SK-N-SH (cell line): Measurements from ENCODE around the gene TTC7B. TPM values are rescaled to one million over a fixed set of nuclear protein-coding genes. Genes with fewer than 3 reads are reported as not detected.

Source experiments
- CTCF ChIA-PET: fragments of 300-600, 350-600 bp; formaldehyde crosslinking; extraction: SDS; loops from one replicate; lab custom pipeline; 2021; lab: Yijun Ruan, JAX
- POLR2A ChIA-PET: fragments of 350-600 bp; sonication (Branson Sonifier 250); formaldehyde crosslinking; extraction: SDS; loops from one replicate; lab custom pipeline; 2020; ENCODE audit warnings: antibody characterized with exemption, inconsistent platforms; lab: Yijun Ruan, JAX
- DNase-seq: peaks from one replicate; pipeline ENCODE4 v3.0.0; 2012
- H2AFZ ChIP-seq: fragments of 200-600 bp; sonication (generic); 2 replicates; pipeline ENCODE4 v1.8.1; 2016; ENCODE audit warnings: antibody characterized with exemption, mild to moderate bottlenecking, low read depth
- H3F3A ChIP-seq: fragments of 200-600 bp; sonication (generic); replicated peaks from 2 replicates; pipeline ENCODE3; 2016; ENCODE audit warnings: antibody characterized with exemption, mild to moderate bottlenecking; ENCODE audit not compliant: insufficient read depth
- H3K27ac ChIP-seq, 2 experiments: fragments of 200-500 bp in 1 of 2; fragments of 200-600 bp in 1 of 2; sonication (Bioruptor generic) in 1 of 2; sonication (generic), shearing (Covaris generic) in 1 of 2; 2 replicates each; pipeline versions ENCODE4 v1.5.1 to v1.6.1; 2014 to 2016; ENCODE audit warnings: low read depth in 2 of 2, inconsistent platforms in 1 of 2, low read length in 1 of 2, mild to moderate bottlenecking in 1 of 2, mixed read lengths in 1 of 2
- H3K27me3 ChIP-seq: fragments of 200-600 bp; sonication (generic), shearing (Covaris generic); 2 replicates; pipeline ENCODE4 v1.6.1; 2016; ENCODE audit warnings: mixed run types; ENCODE audit not compliant: insufficient read depth
- H3K36me3 ChIP-seq, 2 experiments: fragments of 200-500 bp in 1 of 2; fragments of 200-600 bp in 1 of 2; sonication (Bioruptor generic) in 1 of 2; sonication (generic) in 1 of 2; replicated peaks in 1 of 2; 2 replicates each; pipeline versions ENCODE3 to v1.5.1; 2014 to 2016; ENCODE audit warnings: low read length in 1 of 2, mild to moderate bottlenecking in 1 of 2; ENCODE audit not compliant: insufficient read depth in 2 of 2, control insufficient read depth in 1 of 2
- H3K4me1 ChIP-seq, 2 experiments: fragments of 200-500 bp in 1 of 2; fragments of 200-600 bp in 1 of 2; sonication (Bioruptor generic) in 1 of 2; sonication (generic), shearing (Covaris generic) in 1 of 2; 2 replicates each; pipeline versions ENCODE4 v1.5.1 to v1.6.1; 2014 to 2016; ENCODE audit warnings: low read depth in 1 of 2, low read length in 1 of 2, mixed run types in 1 of 2; ENCODE audit not compliant: insufficient read depth in 2 of 2, control insufficient read depth in 1 of 2
- H3K4me2 ChIP-seq: fragments of 200-600 bp; sonication (generic), shearing (Covaris generic); 2 replicates; pipeline ENCODE4 v1.6.1; 2017; ENCODE audit warnings: mixed run types
- H3K4me3 ChIP-seq, 2 experiments: fragments of 200-500 bp in 1 of 2; fragments of 200-600 bp in 1 of 2; sonication (Bioruptor generic) in 1 of 2; sonication (generic), shearing (Covaris generic) in 1 of 2; 2 replicates each; pipeline versions ENCODE4 v1.5.1 to v1.8.1; 2014 to 2016; ENCODE audit warnings: low read depth in 2 of 2, inconsistent platforms in 1 of 2, low read length in 1 of 2, mild to moderate bottlenecking in 1 of 2, mixed read lengths in 1 of 2, moderate library complexity in 1 of 2
- H3K79me2 ChIP-seq: fragments of 200-600 bp; sonication (generic); 2 replicates; pipeline ENCODE4 v1.8.1; 2017; ENCODE audit warnings: mild to moderate bottlenecking; ENCODE audit not compliant: insufficient read depth
- H3K9ac ChIP-seq: fragments of 200-600 bp; sonication (generic); 2 replicates; pipeline ENCODE4 v1.6.1; 2017; ENCODE audit warnings: mixed run types
- H3K9me2 ChIP-seq: fragments of 200-600 bp; sonication (generic); 2 replicates; pipeline ENCODE4 v1.6.1; 2017; ENCODE audit warnings: mixed run types
- H3K9me3 ChIP-seq: fragments of 200-600 bp; sonication (generic); 2 replicates; pipeline ENCODE4 v1.6.1; 2017; ENCODE audit warnings: mixed run types, mild to moderate bottlenecking, moderate library complexity
- H4K20me1 ChIP-seq: fragments of 200-600 bp; sonication (generic); 2 replicates; pipeline ENCODE4 v1.6.1; 2017; ENCODE audit warnings: mild to moderate bottlenecking, mixed run types; ENCODE audit not compliant: insufficient read depth
- CHD2 ChIP-seq: fragments of 150-350 bp; IDR thresholded peaks from 2 replicates; pipeline ENCODE4 v1.6.1; 2018; ENCODE audit warnings: low read length; ENCODE audit not compliant: partially characterized antibody
- EP300 ChIP-seq, 2 experiments: IDR thresholded peaks; 2 replicates each; pipeline versions ENCODE4 v1.4.0 to v1.6.1; 2012; ENCODE audit warnings: borderline replicate concordance in 1 of 2, low read depth in 1 of 2, low read length in 1 of 2
- FOSL2 ChIP-seq: IDR thresholded peaks from 2 replicates; pipeline ENCODE4 v1.4.0; 2012; ENCODE audit warnings: low read depth, mild to moderate bottlenecking, moderate library complexity, borderline replicate concordance
- FOXM1 ChIP-seq: IDR thresholded peaks from 2 replicates; pipeline ENCODE4 v1.4.0; 2012; ENCODE audit warnings: low read depth, mild to moderate bottlenecking
- GABPA ChIP-seq: IDR thresholded peaks from 2 replicates; pipeline ENCODE4 v1.4.0; 2012; ENCODE audit warnings: low read depth, mild to moderate bottlenecking
- GATA2 ChIP-seq: sonication (generic); formaldehyde crosslinking; IDR thresholded peaks from 2 replicates; pipeline ENCODE4 v1.5.0; 2020; ENCODE audit warnings: mild to moderate bottlenecking, missing genetic modification reagents
- JUND ChIP-seq: IDR thresholded peaks from 2 replicates; pipeline ENCODE4 v1.4.0; 2012
- MXI1 ChIP-seq: IDR thresholded peaks from 2 replicates; pipeline ENCODE4 v1.6.1; 2012; ENCODE audit warnings: mild to moderate bottlenecking, low read depth, low read length, improper control_type of control experiment
- RAD21 ChIP-seq: IDR thresholded peaks from 2 replicates; pipeline ENCODE4 v1.6.1; 2012; ENCODE audit warnings: mild to moderate bottlenecking, low read length
- RCOR1 ChIP-seq: fragments of 150-350 bp; IDR thresholded peaks from 2 replicates; pipeline ENCODE4 v1.6.1; 2017; ENCODE audit warnings: antibody characterized with exemption, low read length
- RFX5 ChIP-seq: IDR thresholded peaks from 2 replicates; pipeline ENCODE4 v1.6.1; 2012; ENCODE audit warnings: mild to moderate bottlenecking, improper control_type of control experiment, low read length
- SIN3A ChIP-seq: IDR thresholded peaks from 2 replicates; pipeline ENCODE4 v1.6.1; 2012; ENCODE audit warnings: low read depth, mild to moderate bottlenecking, low read length, moderate library complexity, borderline replicate concordance
- TAF1 ChIP-seq: IDR thresholded peaks from 2 replicates; pipeline ENCODE4 v1.6.1; 2012; ENCODE audit warnings: low read depth, mild to moderate bottlenecking, low read length, moderate library complexity, borderline replicate concordance
- TCF12 ChIP-seq: IDR thresholded peaks from 2 replicates; pipeline ENCODE4 v1.4.0; 2012
- YY1 ChIP-seq: IDR thresholded peaks from 2 replicates; pipeline ENCODE4 v1.4.0; 2012; ENCODE audit warnings: low read depth, mild to moderate bottlenecking
- WGBS: methylation state at CpG from one replicate; pipeline ENCODE4 v1.1.6; 2017; ENCODE audit warnings: low lambda C conversion rate; 5-methylcytosine and 5-hydroxymethylcytosine counted together
- polyA plus RNA-seq, 3 experiments: library from polyadenylated mRNA; depleted of rRNA; stranded (reverse); fragments of >200 nt; gene quantifications; 2 replicates each; pipeline ENCODE4 v1.2.3, GENCODE V29; 2012
- TF ChIP-seq, protein P1 (sequence below): IDR thresholded peaks from 2 replicates; pipeline ENCODE4 v1.4.0; 2012; ENCODE audit warnings: low read depth, borderline replicate concordance
- TF ChIP-seq, protein P2 (sequence below): IDR thresholded peaks from 2 replicates; pipeline ENCODE4 v1.6.1; 2012; ENCODE audit warnings: mild to moderate bottlenecking, low read depth, low read length, moderate library complexity
- TF ChIP-seq, protein P3 (sequence below): fragments of 200-600 bp; sonication (generic); IDR thresholded peaks from 2 replicates; pipeline ENCODE4 v1.6.1; 2017; ENCODE audit warnings: antibody characterized with exemption, mild to moderate bottlenecking, moderate library complexity
- TF ChIP-seq, protein P4 (sequence below): fragments of 150-350 bp; IDR thresholded peaks from 2 replicates; pipeline ENCODE4 v1.6.1; 2016; ENCODE audit warnings: mild to moderate bottlenecking, low read depth, low read length

TTC7B gene
- polyA plus RNA-seq, 1 of the 3 experiments (the other 2 are of a cell fraction) = 43.1 TPM

DNA sequence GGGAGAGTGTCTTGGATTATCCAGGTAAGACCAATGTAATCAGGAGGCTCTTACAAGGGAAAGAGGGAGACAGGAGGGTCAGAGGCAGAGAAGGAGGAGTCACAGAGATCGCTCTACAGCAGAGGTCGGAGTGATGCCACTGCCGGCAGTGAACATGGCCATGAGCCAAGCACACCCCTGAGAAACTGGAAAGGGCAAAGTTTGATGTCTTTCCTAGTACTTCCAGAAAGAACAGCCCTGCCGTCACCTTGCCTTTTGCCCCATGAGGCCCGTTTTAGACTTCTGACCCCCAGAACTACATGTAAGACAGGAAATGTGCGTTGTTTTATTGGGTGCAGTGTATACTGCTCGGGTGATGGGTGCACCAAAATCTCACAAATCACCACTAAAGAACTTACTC lies 285.7 kb downstream of the TTC7B start:
- no peaks in the 10 kb centered on the region for H3F3A ChIP-seq
- ChIA-PET CTCF (interaction anchor here (1.4 kb wide), 1 partner anchor 229 kb away, joined by 3 read pairs; no protein-coding TSS in a partner anchor), POLR2A (no interaction called here)
- no peaks in the 10 kb centered on the region for H3K27me3 ChIP-seq
- no peak for DNase-seq
- H2AFZ ChIP-seq = no peak overlapping the region
- H3K9me2 ChIP-seq = no peaks in the 10 kb centered on the region
- no peaks in the 10 kb centered on the region for H3K9me3 ChIP-seq
- no peaks in the 10 kb centered on the region for H3K36me3 ChIP-seq
- peaks cover 0 to 3% of the 10 kb centered on the region in 2 experiments; a peak in 1 of 4 replicates for H3K4me1 ChIP-seq
- H3K4me3 ChIP-seq = no peak overlapping the region
- no peak for TF ChIP-seq RCOR1
- TF ChIP-seq CHD2 = no peak
- TF ChIP-seq GABPA = no peak
- no peak for TF ChIP-seq EP300 (IDR thresholded peaks at IDR 0.05; ENCODE audit: borderline replicate concordance in 1 of 2, low read depth in 1 of 2, low read length in 1 of 2)
- TF ChIP-seq FOSL2 = no peak
- no peak for TF ChIP-seq RAD21
- no peak for TF ChIP-seq SIN3A
- no peak for TF ChIP-seq TCF12
- TF ChIP-seq MXI1 = no peak
- TF ChIP-seq, protein P1, sequence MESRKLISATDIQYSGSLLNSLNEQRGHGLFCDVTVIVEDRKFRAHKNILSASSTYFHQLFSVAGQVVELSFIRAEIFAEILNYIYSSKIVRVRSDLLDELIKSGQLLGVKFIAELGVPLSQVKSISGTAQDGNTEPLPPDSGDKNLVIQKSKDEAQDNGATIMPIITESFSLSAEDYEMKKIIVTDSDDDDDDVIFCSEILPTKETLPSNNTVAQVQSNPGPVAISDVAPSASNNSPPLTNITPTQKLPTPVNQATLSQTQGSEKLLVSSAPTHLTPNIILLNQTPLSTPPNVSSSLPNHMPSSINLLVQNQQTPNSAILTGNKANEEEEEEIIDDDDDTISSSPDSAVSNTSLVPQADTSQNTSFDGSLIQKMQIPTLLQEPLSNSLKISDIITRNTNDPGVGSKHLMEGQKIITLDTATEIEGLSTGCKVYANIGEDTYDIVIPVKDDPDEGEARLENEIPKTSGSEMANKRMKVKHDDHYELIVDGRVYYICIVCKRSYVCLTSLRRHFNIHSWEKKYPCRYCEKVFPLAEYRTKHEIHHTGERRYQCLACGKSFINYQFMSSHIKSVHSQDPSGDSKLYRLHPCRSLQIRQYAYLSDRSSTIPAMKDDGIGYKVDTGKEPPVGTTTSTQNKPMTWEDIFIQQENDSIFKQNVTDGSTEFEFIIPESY = no peak
- TF ChIP-seq TAF1 = no peak
- TF ChIP-seq JUND = no peak
- TF ChIP-seq GATA2 (CRISPR knock-in tag) = no peak
- TF ChIP-seq, protein P2, sequence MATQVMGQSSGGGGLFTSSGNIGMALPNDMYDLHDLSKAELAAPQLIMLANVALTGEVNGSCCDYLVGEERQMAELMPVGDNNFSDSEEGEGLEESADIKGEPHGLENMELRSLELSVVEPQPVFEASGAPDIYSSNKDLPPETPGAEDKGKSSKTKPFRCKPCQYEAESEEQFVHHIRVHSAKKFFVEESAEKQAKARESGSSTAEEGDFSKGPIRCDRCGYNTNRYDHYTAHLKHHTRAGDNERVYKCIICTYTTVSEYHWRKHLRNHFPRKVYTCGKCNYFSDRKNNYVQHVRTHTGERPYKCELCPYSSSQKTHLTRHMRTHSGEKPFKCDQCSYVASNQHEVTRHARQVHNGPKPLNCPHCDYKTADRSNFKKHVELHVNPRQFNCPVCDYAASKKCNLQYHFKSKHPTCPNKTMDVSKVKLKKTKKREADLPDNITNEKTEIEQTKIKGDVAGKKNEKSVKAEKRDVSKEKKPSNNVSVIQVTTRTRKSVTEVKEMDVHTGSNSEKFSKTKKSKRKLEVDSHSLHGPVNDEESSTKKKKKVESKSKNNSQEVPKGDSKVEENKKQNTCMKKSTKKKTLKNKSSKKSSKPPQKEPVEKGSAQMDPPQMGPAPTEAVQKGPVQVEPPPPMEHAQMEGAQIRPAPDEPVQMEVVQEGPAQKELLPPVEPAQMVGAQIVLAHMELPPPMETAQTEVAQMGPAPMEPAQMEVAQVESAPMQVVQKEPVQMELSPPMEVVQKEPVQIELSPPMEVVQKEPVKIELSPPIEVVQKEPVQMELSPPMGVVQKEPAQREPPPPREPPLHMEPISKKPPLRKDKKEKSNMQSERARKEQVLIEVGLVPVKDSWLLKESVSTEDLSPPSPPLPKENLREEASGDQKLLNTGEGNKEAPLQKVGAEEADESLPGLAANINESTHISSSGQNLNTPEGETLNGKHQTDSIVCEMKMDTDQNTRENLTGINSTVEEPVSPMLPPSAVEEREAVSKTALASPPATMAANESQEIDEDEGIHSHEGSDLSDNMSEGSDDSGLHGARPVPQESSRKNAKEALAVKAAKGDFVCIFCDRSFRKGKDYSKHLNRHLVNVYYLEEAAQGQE = no peak
- TF ChIP-seq, protein P3, sequence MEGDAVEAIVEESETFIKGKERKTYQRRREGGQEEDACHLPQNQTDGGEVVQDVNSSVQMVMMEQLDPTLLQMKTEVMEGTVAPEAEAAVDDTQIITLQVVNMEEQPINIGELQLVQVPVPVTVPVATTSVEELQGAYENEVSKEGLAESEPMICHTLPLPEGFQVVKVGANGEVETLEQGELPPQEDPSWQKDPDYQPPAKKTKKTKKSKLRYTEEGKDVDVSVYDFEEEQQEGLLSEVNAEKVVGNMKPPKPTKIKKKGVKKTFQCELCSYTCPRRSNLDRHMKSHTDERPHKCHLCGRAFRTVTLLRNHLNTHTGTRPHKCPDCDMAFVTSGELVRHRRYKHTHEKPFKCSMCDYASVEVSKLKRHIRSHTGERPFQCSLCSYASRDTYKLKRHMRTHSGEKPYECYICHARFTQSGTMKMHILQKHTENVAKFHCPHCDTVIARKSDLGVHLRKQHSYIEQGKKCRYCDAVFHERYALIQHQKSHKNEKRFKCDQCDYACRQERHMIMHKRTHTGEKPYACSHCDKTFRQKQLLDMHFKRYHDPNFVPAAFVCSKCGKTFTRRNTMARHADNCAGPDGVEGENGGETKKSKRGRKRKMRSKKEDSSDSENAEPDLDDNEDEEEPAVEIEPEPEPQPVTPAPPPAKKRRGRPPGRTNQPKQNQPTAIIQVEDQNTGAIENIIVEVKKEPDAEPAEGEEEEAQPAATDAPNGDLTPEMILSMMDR = no peak
- TF ChIP-seq RFX5 = no peak
- TF ChIP-seq, protein P4, sequence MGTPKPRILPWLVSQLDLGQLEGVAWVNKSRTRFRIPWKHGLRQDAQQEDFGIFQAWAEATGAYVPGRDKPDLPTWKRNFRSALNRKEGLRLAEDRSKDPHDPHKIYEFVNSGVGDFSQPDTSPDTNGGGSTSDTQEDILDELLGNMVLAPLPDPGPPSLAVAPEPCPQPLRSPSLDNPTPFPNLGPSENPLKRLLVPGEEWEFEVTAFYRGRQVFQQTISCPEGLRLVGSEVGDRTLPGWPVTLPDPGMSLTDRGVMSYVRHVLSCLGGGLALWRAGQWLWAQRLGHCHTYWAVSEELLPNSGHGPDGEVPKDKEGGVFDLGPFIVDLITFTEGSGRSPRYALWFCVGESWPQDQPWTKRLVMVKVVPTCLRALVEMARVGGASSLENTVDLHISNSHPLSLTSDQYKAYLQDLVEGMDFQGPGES = no peak
- TF ChIP-seq YY1 = no peak
- TF ChIP-seq FOXM1 = no peak
- H3K79me2 ChIP-seq = no peaks in the 10 kb centered on the region
- 90% methylated on average over 4 of the region's 7 CpGs for WGBS
- H3K27ac ChIP-seq = no peak overlapping the region
- no peak overlapping the region for H3K4me2 ChIP-seq
- H4K20me1 ChIP-seq = no peaks in the 10 kb centered on the region
- no peak overlapping the region for H3K9ac ChIP-seq
